Mammary epithelial cell (primary cell): Measurements from ENCODE around the gene CCL4.

Experiments
- CTCF ChIP-seq, 2 donors: IDR thresholded peaks in 1 of 2; conservative IDR thresholded peaks in 1 of 2; 2 replicates each; pipeline ENCODE4 v1.5.1; 2011 to 2012; ENCODE audit warnings: inconsistent platforms in 2 of 2, low read length in 2 of 2, mild to moderate bottlenecking in 2 of 2, control low read depth in 1 of 2, low read depth in 1 of 2; ENCODE audit not compliant: insufficient read depth in 1 of 2; ENCODE audit errors: extremely low read depth in 1 of 2
- EZH2 ChIP-seq: IDR thresholded peaks from 2 replicates; pipeline ENCODE4 v1.6.1; 2012; ENCODE audit warnings: low read length, inconsistent platforms, borderline replicate concordance

GRCh38 chr17:36127911-36128310 is 24.3 kb downstream of the CCL4 start:
- TF ChIP-seq CTCF (conservative IDR thresholded peaks at IDR 0.05 in 1 of 2, IDR thresholded peaks at IDR 0.05 in 1 of 2; ENCODE audit: extremely low read depth in 1 of 2, insufficient read depth in 1 of 2, low read depth in 1 of 2, low read length in 2 of 2) (no peak), EZH2 (no peak)
